Prostate gland (tissue), 2 donors: Measurements from ENCODE around the gene SFN.

Experiments used
- POLR2AphosphoS5 ChIP-seq: sonication (generic); formaldehyde crosslinking; IDR thresholded peaks from one replicate; pipeline ENCODE4 v1.6.1; 2017; ENCODE audit warnings: antibody characterized with exemption
- TF ChIP-seq, protein P1 (sequence below), 4 experiments: fragments of 200-600 bp in 2 of 4; fragments of 450-650 bp in 2 of 4; sonication (generic) in 2 of 4; IDR thresholded peaks; 1 replicate in 3 of 4; 2 replicates in 1 of 4; pipeline ENCODE4 v1.5.1; 2016 to 2019; ENCODE audit warnings: antibody characterized with exemption in 4 of 4, mild to moderate bottlenecking in 2 of 4, moderate library complexity in 2 of 4

DNA sequence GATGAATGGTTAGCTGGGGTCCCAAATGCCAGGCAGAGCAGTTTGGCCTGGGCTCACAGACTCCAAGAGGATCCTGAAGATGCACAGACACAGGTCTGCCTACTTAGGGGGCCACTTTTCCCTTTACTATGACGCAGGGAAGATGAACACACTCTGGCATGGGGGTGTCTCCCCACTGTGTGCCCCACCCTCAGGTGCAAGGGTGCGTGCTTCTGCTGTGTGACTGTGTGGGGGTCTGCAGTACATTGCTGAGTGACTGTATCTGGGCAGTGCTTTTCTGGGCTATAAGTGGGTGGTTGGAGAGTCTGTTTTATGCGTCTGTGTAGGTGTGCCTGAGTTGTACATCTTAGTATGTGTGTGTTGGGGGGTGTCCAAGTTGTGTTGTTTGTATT, 47.0 kb downstream of the SFN start:
- TF ChIP-seq, protein P1, sequence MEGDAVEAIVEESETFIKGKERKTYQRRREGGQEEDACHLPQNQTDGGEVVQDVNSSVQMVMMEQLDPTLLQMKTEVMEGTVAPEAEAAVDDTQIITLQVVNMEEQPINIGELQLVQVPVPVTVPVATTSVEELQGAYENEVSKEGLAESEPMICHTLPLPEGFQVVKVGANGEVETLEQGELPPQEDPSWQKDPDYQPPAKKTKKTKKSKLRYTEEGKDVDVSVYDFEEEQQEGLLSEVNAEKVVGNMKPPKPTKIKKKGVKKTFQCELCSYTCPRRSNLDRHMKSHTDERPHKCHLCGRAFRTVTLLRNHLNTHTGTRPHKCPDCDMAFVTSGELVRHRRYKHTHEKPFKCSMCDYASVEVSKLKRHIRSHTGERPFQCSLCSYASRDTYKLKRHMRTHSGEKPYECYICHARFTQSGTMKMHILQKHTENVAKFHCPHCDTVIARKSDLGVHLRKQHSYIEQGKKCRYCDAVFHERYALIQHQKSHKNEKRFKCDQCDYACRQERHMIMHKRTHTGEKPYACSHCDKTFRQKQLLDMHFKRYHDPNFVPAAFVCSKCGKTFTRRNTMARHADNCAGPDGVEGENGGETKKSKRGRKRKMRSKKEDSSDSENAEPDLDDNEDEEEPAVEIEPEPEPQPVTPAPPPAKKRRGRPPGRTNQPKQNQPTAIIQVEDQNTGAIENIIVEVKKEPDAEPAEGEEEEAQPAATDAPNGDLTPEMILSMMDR (IDR thresholded peaks at IDR 0.05), result no peak
- no peak for TF ChIP-seq POLR2AphosphoS5
